A549 (cell line): ENCODE data around the gene PIK3R2. TPM values are rescaled to one million over a fixed set of nuclear protein-coding genes. Genes with fewer than 3 reads are reported as not detected.

Experiments used
- ATAC-seq, 2 experiments: fragments of 200-7000 bp in 1 of 2; fragments of >200 bp in 1 of 2; cut with Nextera tagmentation in 1 of 2; cut with Tn5 transposase in 1 of 2; 3 replicates each; pipeline versions ENCODE4 v1.8.0 to v1.9.1; 2018 to 2020; ENCODE audit warnings: mild to moderate bottlenecking in 1 of 2, moderate library complexity in 1 of 2
- CTCF ChIA-PET: fragments of 300-600 bp; sonication (Branson Sonifier 250); formaldehyde crosslinking; extraction: SDS; loops from one replicate; lab custom pipeline; 2021; ENCODE audit warnings: antibody characterized with exemption, inconsistent platforms; lab: Yijun Ruan, JAX
- POLR2A ChIA-PET: fragments of 350-600 bp; formaldehyde crosslinking; extraction: SDS; loops from one replicate; lab custom pipeline; 2021; ENCODE audit warnings: antibody characterized with exemption, inconsistent platforms; lab: Yijun Ruan, JAX
- DNase-seq, 2 experiments: peaks; one replicate each; pipeline versions ENCODE4 v3.0.0 to v3.0.0-alpha.2; 2011 to 2016; ENCODE audit warnings: low read depth in 1 of 2, low spot score in 1 of 2
- FAIRE-seq: peaks from 2 replicates; lab custom pipeline; 2011; peaks lifted over from hg19 to GRCh38; lab: Jason Lieb, UNC
- H3K27ac ChIP-seq, 2 experiments: fragments of >200 bp; sonication (Bioruptor Twin); formaldehyde crosslinking; 3 replicates each; pipeline ENCODE4 v1.5.1; 2016 to 2017
- H3K4me1 ChIP-seq: fragments of >200 bp; sonication (Bioruptor Twin); formaldehyde crosslinking; 3 replicates; pipeline ENCODE4 v1.6.1; 2016
- H3K4me2 ChIP-seq: fragments of >200 bp; sonication (Bioruptor Twin); formaldehyde crosslinking; 3 replicates; pipeline ENCODE4 v1.6.1; 2016
- H3K4me3 ChIP-seq: fragments of >200 bp; sonication (Bioruptor Twin); formaldehyde crosslinking; 3 replicates; pipeline ENCODE4 v1.5.1; 2016
- H3K9me3 ChIP-seq: fragments of >200 bp; sonication (Bioruptor Twin); formaldehyde crosslinking; 3 replicates; pipeline ENCODE4 v1.6.1; 2016
- BCL3 ChIP-seq: fragments of >200 bp; sonication (Bioruptor Twin); formaldehyde crosslinking; IDR thresholded peaks from 3 replicates; pipeline ENCODE4 v1.6.1; 2016
- CBX2 ChIP-seq: fragments of 200-600 bp; sonication (generic); IDR thresholded peaks from 2 replicates; pipeline ENCODE4 v1.6.1; 2016; ENCODE audit warnings: low read depth, mild to moderate bottlenecking, borderline replicate concordance
- CBX8 ChIP-seq: fragments of 200-600 bp; sonication (generic); IDR thresholded peaks from 2 replicates; pipeline ENCODE4 v1.6.1; 2016
- CEBPB ChIP-seq, 2 experiments: fragments of >200 bp in 1 of 2; sonication (Bioruptor Twin) in 1 of 2; formaldehyde crosslinking in 1 of 2; IDR thresholded peaks; 2 replicates each; pipeline ENCODE4 v1.6.1; 2012 to 2016
- EHF ChIP-seq: fragments of 250-450 bp; sonication (Bioruptor Pico); IDR thresholded peaks from 2 replicates; pipeline ENCODE4 v1.5.0; 2020; ENCODE audit warnings: mild to moderate bottlenecking
- FOSL2 ChIP-seq, 2 experiments: fragments of 450-650 bp in 1 of 2; fragments of >200 bp in 1 of 2; sonication (Bioruptor Twin) in 1 of 2; formaldehyde crosslinking; IDR thresholded peaks; 2 replicates each; pipeline versions ENCODE4 v1.5.0 to v1.6.1; 2016 to 2020; ENCODE audit warnings: mild to moderate bottlenecking in 1 of 2, moderate library complexity in 1 of 2
- JUN ChIP-seq, 2 experiments: fragments of >200 bp; sonication (Bioruptor Twin); formaldehyde crosslinking; IDR thresholded peaks; 2 replicates in 1 of 2; 3 replicates in 1 of 2; pipeline ENCODE4 v1.6.1; 2016 to 2017
- KDM1A ChIP-seq: fragments of 200-600 bp; sonication (generic); IDR thresholded peaks from 2 replicates; pipeline ENCODE4 v1.6.1; 2016; ENCODE audit warnings: low read depth, mild to moderate bottlenecking
- MAFK ChIP-seq: fragments of 450-650 bp; IDR thresholded peaks from 2 replicates; pipeline ENCODE4 v1.6.1; 2014; ENCODE audit not compliant: partially characterized antibody
- NPAS2 ChIP-seq: fragments of 250-450 bp; sonication (Bioruptor Pico); IDR thresholded peaks from 2 replicates; pipeline ENCODE4 v1.8.0; 2022; ENCODE audit warnings: mild to moderate bottlenecking, moderate library complexity, borderline replicate concordance
- PHF8 ChIP-seq: fragments of 200-600 bp; sonication (generic); IDR thresholded peaks from 2 replicates; pipeline ENCODE4 v1.6.1; 2016; ENCODE audit warnings: low read depth, mild to moderate bottlenecking, antibody characterized with exemption, moderate library complexity, borderline replicate concordance
- RAD21 ChIP-seq, 2 experiments: fragments of >200 bp in 1 of 2; sonication (Bioruptor Twin) in 1 of 2; formaldehyde crosslinking in 1 of 2; IDR thresholded peaks in 1 of 2; conservative IDR thresholded peaks in 1 of 2; 2 replicates in 1 of 2; 3 replicates in 1 of 2; pipeline ENCODE4 v1.6.1; 2012 to 2018; ENCODE audit warnings: inconsistent platforms in 1 of 2
- SMC3 ChIP-seq: fragments of >200 bp; sonication (Bioruptor Twin); formaldehyde crosslinking; IDR thresholded peaks from 3 replicates; pipeline ENCODE4 v1.6.1; 2018; ENCODE audit warnings: inconsistent platforms
- ZFP36 ChIP-seq: fragments of 450-650 bp; IDR thresholded peaks from 2 replicates; pipeline ENCODE4 v1.6.1; 2014; ENCODE audit warnings: borderline replicate concordance; ENCODE audit not compliant: partially characterized antibody
- WGBS: methylation state at CpG from one replicate; pipeline ENCODE4 v1.1.6; 2017; ENCODE audit errors: missing lambda C conversion rate; 5-methylcytosine and 5-hydroxymethylcytosine counted together
- polyA plus RNA-seq, 4 experiments: library from polyadenylated mRNA; depleted of rRNA in 3 of 4; stranded (reverse); fragments of >200 nt; fragmentation: RNase III in 1 of 4; extraction: RNeasy Plus Mini Kit Qiagen cat#74134 plus additional on column Dnase treatment in 1 of 4; gene quantifications; 2 replicates in 3 of 4; 3 replicates in 1 of 4; pipeline ENCODE4 v1.2.3, GENCODE V29; 2011 to 2017
- TF ChIP-seq, protein P1 (sequence below): fragments of >200 bp; sonication (Bioruptor Twin); formaldehyde crosslinking; IDR thresholded peaks from 3 replicates; pipeline ENCODE4 v1.5.1; 2016
- TF ChIP-seq, protein P2 (sequence below): fragments of 200-600 bp; sonication (generic); IDR thresholded peaks from 2 replicates; pipeline ENCODE4 v1.6.1; 2016; ENCODE audit warnings: antibody characterized with exemption, mild to moderate bottlenecking, moderate library complexity
- TF ChIP-seq, protein P3 (sequence below): IDR thresholded peaks from 2 replicates; pipeline ENCODE4 v1.6.1; 2012

PIK3R2 gene
- polyA plus RNA-seq, 2 of the 4 experiments (the other 2 are of a cell fraction): 6.7 to 8.3 TPM

DNA sequence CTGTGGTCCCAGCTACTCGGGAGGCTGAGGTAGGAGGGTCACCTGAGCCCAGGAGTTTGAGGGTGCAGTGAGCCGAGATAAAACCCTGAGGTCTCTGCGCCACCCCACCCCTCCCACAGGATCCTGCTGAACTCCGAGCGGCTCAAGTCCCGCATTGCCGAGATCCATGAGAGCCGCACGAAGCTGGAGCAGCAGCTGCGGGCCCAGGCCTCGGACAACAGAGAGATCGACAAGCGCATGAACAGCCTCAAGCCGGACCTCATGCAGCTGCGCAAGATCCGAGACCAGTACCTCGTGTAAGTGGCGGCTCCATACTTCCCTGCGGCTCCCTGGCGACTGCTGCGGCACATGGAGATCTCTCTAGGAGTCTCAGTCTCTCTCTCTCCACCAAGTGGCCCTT is 14.0 kb downstream of the PIK3R2 start:
- H3K4me2 ChIP-seq: no peak overlapping the region
- no peak for FAIRE-seq
- no peak for ATAC-seq
- 95% methylated on average over 17 of the region's 21 CpGs for WGBS
- no peak overlapping the region for H3K27ac ChIP-seq
- TF ChIP-seq KDM1A (no peak), CBX8 (no peak), CEBPB (IDR thresholded peaks at IDR 0.05) (no peak), RAD21 (conservative IDR thresholded peaks at IDR 0.05 in 1 of 2, IDR thresholded peaks at IDR 0.05 in 1 of 2) (no peak), JUN (IDR thresholded peaks at IDR 0.05) (no peak), EHF (CRISPR knock-in tag) (no peak), PHF8 (no peak), FOSL2 (IDR thresholded peaks at IDR 0.05) (no peak), FOSL2 (CRISPR knock-in tag; IDR thresholded peaks at IDR 0.05) (no peak), CBX2 (no peak), MAFK (no peak), BCL3 (no peak)
- TF ChIP-seq, protein P1, sequence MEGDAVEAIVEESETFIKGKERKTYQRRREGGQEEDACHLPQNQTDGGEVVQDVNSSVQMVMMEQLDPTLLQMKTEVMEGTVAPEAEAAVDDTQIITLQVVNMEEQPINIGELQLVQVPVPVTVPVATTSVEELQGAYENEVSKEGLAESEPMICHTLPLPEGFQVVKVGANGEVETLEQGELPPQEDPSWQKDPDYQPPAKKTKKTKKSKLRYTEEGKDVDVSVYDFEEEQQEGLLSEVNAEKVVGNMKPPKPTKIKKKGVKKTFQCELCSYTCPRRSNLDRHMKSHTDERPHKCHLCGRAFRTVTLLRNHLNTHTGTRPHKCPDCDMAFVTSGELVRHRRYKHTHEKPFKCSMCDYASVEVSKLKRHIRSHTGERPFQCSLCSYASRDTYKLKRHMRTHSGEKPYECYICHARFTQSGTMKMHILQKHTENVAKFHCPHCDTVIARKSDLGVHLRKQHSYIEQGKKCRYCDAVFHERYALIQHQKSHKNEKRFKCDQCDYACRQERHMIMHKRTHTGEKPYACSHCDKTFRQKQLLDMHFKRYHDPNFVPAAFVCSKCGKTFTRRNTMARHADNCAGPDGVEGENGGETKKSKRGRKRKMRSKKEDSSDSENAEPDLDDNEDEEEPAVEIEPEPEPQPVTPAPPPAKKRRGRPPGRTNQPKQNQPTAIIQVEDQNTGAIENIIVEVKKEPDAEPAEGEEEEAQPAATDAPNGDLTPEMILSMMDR: no peak
- TF ChIP-seq, protein P2, sequence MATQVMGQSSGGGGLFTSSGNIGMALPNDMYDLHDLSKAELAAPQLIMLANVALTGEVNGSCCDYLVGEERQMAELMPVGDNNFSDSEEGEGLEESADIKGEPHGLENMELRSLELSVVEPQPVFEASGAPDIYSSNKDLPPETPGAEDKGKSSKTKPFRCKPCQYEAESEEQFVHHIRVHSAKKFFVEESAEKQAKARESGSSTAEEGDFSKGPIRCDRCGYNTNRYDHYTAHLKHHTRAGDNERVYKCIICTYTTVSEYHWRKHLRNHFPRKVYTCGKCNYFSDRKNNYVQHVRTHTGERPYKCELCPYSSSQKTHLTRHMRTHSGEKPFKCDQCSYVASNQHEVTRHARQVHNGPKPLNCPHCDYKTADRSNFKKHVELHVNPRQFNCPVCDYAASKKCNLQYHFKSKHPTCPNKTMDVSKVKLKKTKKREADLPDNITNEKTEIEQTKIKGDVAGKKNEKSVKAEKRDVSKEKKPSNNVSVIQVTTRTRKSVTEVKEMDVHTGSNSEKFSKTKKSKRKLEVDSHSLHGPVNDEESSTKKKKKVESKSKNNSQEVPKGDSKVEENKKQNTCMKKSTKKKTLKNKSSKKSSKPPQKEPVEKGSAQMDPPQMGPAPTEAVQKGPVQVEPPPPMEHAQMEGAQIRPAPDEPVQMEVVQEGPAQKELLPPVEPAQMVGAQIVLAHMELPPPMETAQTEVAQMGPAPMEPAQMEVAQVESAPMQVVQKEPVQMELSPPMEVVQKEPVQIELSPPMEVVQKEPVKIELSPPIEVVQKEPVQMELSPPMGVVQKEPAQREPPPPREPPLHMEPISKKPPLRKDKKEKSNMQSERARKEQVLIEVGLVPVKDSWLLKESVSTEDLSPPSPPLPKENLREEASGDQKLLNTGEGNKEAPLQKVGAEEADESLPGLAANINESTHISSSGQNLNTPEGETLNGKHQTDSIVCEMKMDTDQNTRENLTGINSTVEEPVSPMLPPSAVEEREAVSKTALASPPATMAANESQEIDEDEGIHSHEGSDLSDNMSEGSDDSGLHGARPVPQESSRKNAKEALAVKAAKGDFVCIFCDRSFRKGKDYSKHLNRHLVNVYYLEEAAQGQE: no peak
- TF ChIP-seq, protein P3, sequence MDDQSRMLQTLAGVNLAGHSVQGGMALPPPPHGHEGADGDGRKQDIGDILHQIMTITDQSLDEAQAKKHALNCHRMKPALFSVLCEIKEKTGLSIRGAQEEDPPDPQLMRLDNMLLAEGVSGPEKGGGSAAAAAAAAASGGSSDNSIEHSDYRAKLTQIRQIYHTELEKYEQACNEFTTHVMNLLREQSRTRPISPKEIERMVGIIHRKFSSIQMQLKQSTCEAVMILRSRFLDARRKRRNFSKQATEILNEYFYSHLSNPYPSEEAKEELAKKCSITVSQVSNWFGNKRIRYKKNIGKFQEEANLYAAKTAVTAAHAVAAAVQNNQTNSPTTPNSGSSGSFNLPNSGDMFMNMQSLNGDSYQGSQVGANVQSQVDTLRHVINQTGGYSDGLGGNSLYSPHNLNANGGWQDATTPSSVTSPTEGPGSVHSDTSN: no peak
- no peak for DNase-seq
- CTCF ChIA-PET: interaction anchor here (1.1 to 2.3 kb wide), 7 partner anchors 15 to 105 kb away, joined by 3 to 12 read pairs (median 5); no protein-coding TSS in a partner anchor
- POLR2A ChIA-PET: no interaction called here
- no peaks in the 10 kb centered on the region for H3K4me1 ChIP-seq
- H3K9me3 ChIP-seq: no peaks in the 10 kb centered on the region
- no peak overlapping the region for H3K4me3 ChIP-seq

DNA sequence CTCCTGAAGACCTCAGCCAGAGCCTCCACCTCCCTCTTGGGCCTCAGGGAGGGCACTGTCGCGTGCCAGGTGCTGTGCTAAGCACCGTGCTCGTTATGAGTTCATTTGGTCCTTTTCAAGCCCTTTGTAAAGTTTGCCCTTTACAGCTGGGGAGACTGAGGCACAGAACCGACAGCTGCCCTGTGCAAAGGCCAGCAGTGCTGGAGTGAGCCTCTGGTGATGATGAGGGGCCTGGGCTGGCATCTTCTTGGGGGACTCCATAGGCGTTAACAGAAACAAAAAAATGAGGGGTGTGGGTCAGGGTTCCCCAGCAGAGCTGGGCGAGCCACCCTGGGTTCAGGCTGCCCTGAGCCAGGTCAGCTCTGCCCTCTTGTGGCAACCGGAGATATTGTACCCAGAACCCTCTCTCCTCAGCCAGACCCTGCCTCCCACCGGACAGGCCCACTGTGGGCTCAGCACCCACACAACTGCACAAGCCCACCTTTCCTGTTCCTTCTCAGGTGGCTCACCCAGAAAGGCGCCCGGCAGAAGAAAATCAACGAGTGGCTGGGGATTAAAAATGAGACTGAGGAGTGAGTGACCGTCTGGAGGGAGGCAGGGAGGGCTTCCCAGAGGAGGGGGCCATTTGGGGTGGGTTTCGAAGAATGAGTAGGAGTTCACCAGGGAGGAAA is 15.1 kb downstream of the PIK3R2 start:
- peaks cover under 1% of the 10 kb centered on the region; the same call in 1 of the 3 replicates for H3K4me1 ChIP-seq
- CTCF ChIA-PET: interaction anchor here (0.6 to 2.3 kb wide), 18 partner anchors 10 to 86 kb away, joined by 3 to 12 read pairs (median 4); a partner anchor contains a TSS
- no peak overlapping the region for H3K4me3 ChIP-seq
- no peak overlapping the region for H3K4me2 ChIP-seq
- DNase-seq (peak in 1 of 2 experiments; percentile 81), FAIRE-seq (no peak), ATAC-seq (peak; percentile 88 to 93)
- POLR2A ChIA-PET: no interaction called here
- no peak overlapping the region for H3K27ac ChIP-seq
- WGBS: 44% methylated on average over 14 of the region's 14 CpGs
- no peaks in the 10 kb centered on the region for H3K9me3 ChIP-seq
- TF ChIP-seq, protein P1: peak; percentile 51
- peak; percentile 74 for TF ChIP-seq ZFP36
- TF ChIP-seq NPAS2 (CRISPR knock-in tag): no peak
- peak; percentile 52 to 58 for TF ChIP-seq RAD21 (conservative IDR thresholded peaks at IDR 0.05 in 1 of 2, IDR thresholded peaks at IDR 0.05 in 1 of 2)
- peak; percentile 31; the same call in 1 of the 3 replicates for TF ChIP-seq SMC3
- TF ChIP-seq, all 56 proteins: peak for 4
